Measurements from ENCODE around the gene PEG3. TPM values are rescaled to one million over a fixed set of nuclear protein-coding genes. Genes with fewer than 3 reads are reported as not detected.
A peak's percentile ranks its signal among the peaks of the same experiment; 100 is the strongest.

Gene PEG3
- total and polyA plus RNA-seq, 2 of the 13 experiments (the other 11 are each of a cell fraction or from before 2014, with no cell fraction given) = 217 to 394 TPM

DNA sequence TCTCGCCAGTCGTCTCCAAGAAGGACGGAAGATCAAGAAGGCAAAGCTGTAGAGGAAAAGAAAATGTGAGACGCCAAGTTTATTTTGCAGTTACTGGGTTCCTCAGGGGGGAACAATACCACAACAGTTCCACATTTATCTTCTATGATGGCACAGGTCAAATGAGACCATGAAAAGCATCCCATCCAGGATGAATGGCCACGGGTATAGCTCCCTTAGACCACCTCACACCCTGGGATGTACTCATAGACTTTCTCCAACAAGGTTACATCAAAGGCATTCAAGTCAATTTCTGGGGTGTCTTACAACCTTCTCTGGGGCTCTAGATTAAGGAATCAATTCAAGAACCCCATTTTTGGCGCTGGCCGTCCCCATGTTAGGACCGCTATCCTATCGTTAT lies 4.5 kb downstream of the PEG3 start (continued):
- TF ChIP-seq ZSCAN20 (CRISPR knock-in tag; IDR thresholded peaks at IDR 0.05; ENCODE audit: borderline replicate concordance) = no peak
- no peak for TF ChIP-seq ZKSCAN8 (CRISPR knock-in tag; IDR thresholded peaks at IDR 0.05; ENCODE audit: borderline replicate concordance)
- peak; percentile 21 for TF ChIP-seq AGO2 (optimal IDR thresholded peaks at IDR 0.05; ENCODE audit: low read depth, low read length)
- no peak for TF ChIP-seq RFX1 (IDR thresholded peaks at IDR 0.05)
- peak; percentile 72 for TF ChIP-seq RBFOX2 (IDR thresholded peaks at IDR 0.05; ENCODE audit: low read depth, low read length)
- no peak for TF ChIP-seq SP2 (CRISPR knock-in tag; IDR thresholded peaks at IDR 0.05)
- no peak for TF ChIP-seq KDM4B (CRISPR knock-in tag; IDR thresholded peaks at IDR 0.05)
- TF ChIP-seq ZMAT3 (CRISPR knock-in tag; conservative IDR thresholded peaks at IDR 0.05) = no peak

DNA sequence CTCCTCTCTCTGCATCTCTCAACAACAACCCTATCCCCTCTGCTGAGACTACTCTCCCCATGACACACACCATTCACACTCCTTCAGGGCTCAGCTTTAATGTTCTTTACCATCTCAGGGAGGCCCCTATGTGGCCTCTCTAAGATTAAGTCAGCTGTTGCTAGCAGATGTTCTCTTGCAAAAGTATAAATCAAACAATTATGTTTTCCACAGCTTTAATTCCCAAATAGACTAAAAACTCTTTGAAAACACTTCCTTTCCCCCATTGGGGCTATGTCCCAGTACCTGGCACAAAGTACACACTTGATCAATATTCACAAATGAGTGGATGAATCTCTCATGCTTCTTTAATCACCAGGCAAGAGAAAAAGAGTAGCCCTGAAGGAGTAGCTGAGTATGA lies 5.1 kb downstream of the PEG3 start:
- ChIA-PET CTCF (ENCODE audit: low intra/inter-chr PET ratio, low total read pairs) (no interaction called here), POLR2A (no interaction called here)
- Histone ChIP-seq H3K79me2 (ENCODE audit: insufficient read depth, low read length) (peaks cover 94% of the 10 kb centered on the region), H3K4me2 (ENCODE audit: low read depth, low read length) (peak overlapping the region; percentile 23; the same call in 1 of the 2 replicates), H3K9ac (ENCODE audit: insufficient read depth, low read depth, low read length) (no peak overlapping the region), H3K9me3 (ENCODE audit: low read length) (no peaks in the 10 kb centered on the region), H4K20me1 (ENCODE audit: insufficient read depth, low read length) (peaks cover 94% of the 10 kb centered on the region), H3K27me3 (ENCODE audit: control insufficient read depth in 1 of 2, insufficient read depth in 2 of 2, low read length in 2 of 2) (no peaks in the 10 kb centered on the region), H3K36me3 (replicated peaks in 1 of 2; ENCODE audit: control insufficient read depth in 1 of 2, insufficient read depth in 2 of 2, low read length in 2 of 2) (peaks cover 15 to 46% of the 10 kb centered on the region in 2 experiments), H2AFZ (ENCODE audit: low read length) (no peak overlapping the region), H3K4me1 (ENCODE audit: insufficient read depth, low read length) (peaks cover 61% of the 10 kb centered on the region), H3K4me3 (replicated peaks in 1 of 3; ENCODE audit: insufficient read depth in 1 of 3, low read depth in 2 of 3, low read length in 3 of 3) (peak overlapping the region in 1 of 3 experiments; percentile 6; a peak in 1 of 6 replicates), H3K27ac (ENCODE audit: extremely low read length, insufficient read depth, low read length) (peak overlapping the region; percentile 17)
- no peak for DNase-seq (ENCODE audit: low spot score)
- no peak for ATAC-seq
- in situ Hi-C loops (cut with HindIII; ENCODE audit: extremely low pct_ligation_motif_present, low pct_unique_long_range_greater_than_20kb) = loop anchor here (10.0 kb wide), 1 partner anchor 229 kb away; no protein-coding TSS in a partner anchor
- no peak for FAIRE-seq
- intact Hi-C loops (cut with micrococcal nuclease; ENCODE audit: unreplicated experiment) = no loop called here
- BruUV-seq (replicated peaks) = TSS peak; percentile 1
- TF ChIP-seq SMAD3 (CRISPR knock-in tag; IDR thresholded peaks at IDR 0.05) (no peak), KLF15 (CRISPR knock-in tag; IDR thresholded peaks at IDR 0.05; ENCODE audit: borderline replicate concordance) (no peak), DPF2 (CRISPR knock-in tag; IDR thresholded peaks at IDR 0.05; ENCODE audit: borderline replicate concordance, low read depth) (no peak), ZNF496 (CRISPR knock-in tag; IDR thresholded peaks at IDR 0.05; ENCODE audit: insufficient replicate concordance) (no peak), PRMT3 (CRISPR knock-in tag; IDR thresholded peaks at IDR 0.05; ENCODE audit: borderline replicate concordance, low read depth) (no peak), CCAR2 (optimal IDR thresholded peaks at IDR 0.05; ENCODE audit: low read depth, low read length) (no peak)
- TF ChIP-seq, protein P1, sequence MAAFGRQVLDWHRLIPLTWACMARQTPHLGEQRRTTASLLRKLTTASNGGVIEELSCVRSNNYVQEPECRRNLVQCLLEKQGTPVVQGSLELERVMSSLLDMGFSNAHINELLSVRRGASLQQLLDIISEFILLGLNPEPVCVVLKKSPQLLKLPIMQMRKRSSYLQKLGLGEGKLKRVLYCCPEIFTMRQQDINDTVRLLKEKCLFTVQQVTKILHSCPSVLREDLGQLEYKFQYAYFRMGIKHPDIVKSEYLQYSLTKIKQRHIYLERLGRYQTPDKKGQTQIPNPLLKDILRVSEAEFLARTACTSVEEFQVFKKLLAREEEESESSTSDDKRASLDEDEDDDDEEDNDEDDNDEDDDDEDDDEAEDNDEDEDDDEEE (CRISPR knock-in tag; IDR thresholded peaks at IDR 0.05) = no peak
- TF ChIP-seq, protein P2, sequence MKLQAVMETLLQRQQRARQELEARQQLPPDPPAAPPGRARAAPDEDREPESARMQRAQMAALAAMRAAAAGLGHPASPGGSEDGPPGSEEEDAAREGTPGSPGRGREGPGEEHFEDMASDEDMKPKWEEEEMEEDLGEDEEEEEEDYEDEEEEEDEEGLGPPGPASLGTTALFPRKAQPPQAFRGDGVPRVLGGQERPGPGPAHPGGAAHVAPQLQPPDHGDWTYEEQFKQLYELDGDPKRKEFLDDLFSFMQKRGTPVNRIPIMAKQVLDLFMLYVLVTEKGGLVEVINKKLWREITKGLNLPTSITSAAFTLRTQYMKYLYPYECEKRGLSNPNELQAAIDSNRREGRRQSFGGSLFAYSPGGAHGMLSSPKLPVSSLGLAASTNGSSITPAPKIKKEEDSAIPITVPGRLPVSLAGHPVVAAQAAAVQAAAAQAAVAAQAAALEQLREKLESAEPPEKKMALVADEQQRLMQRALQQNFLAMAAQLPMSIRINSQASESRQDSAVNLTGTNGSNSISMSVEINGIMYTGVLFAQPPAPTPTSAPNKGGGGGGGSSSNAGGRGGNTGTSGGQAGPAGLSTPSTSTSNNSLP (IDR thresholded peaks at IDR 0.05; ENCODE audit: low read depth, low read length) = no peak
- TF ChIP-seq, protein P3, sequence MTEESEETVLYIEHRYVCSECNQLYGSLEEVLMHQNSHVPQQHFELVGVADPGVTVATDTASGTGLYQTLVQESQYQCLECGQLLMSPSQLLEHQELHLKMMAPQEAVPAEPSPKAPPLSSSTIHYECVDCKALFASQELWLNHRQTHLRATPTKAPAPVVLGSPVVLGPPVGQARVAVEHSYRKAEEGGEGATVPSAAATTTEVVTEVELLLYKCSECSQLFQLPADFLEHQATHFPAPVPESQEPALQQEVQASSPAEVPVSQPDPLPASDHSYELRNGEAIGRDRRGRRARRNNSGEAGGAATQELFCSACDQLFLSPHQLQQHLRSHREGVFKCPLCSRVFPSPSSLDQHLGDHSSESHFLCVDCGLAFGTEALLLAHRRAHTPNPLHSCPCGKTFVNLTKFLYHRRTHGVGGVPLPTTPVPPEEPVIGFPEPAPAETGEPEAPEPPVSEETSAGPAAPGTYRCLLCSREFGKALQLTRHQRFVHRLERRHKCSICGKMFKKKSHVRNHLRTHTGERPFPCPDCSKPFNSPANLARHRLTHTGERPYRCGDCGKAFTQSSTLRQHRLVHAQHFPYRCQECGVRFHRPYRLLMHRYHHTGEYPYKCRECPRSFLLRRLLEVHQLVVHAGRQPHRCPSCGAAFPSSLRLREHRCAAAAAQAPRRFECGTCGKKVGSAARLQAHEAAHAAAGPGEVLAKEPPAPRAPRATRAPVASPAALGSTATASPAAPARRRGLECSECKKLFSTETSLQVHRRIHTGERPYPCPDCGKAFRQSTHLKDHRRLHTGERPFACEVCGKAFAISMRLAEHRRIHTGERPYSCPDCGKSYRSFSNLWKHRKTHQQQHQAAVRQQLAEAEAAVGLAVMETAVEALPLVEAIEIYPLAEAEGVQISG (CRISPR knock-in tag; IDR thresholded peaks at IDR 0.05) = no peak
- TF ChIP-seq, protein P4, sequence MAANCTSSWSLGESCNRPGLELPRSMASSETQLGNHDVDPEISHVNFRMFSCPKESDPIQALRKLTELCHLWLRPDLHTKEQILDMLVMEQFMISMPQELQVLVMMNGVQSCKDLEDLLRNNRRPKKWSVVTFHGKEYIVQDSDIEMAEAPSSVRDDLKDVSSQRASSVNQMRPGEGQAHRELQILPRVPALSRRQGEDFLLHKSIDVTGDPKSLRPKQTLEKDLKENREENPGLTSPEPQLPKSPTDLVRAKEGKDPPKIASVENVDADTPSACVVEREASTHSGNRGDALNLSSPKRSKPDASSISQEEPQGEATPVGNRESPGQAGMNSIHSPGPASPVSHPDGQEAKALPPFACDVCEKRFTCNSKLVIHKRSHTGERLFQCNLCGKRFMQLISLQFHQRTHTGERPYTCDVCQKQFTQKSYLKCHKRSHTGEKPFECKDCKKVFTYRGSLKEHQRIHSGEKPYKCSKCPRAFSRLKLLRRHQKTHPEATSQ (CRISPR knock-in tag; IDR thresholded peaks at IDR 0.05; ENCODE audit: borderline replicate concordance) = no peak

Measured in HepG2 (cell line).